ENCODE data around the gene CDC42EP3. TPM values are rescaled to one million over a fixed set of nuclear protein-coding genes. Genes with fewer than 3 reads are reported as not detected.

CDC42EP3 gene
- total RNA-seq, 4 donors from 2014 or later: 12.1 to 54.9 (median 29.9) TPM

GRCh38 chr2:37637190-37637860 lies 34.1 kb downstream of the CDC42EP3 start:
- ATAC-seq (ENCODE audit: low FRiP score): no peak
- TF ChIP-seq, protein P1, sequence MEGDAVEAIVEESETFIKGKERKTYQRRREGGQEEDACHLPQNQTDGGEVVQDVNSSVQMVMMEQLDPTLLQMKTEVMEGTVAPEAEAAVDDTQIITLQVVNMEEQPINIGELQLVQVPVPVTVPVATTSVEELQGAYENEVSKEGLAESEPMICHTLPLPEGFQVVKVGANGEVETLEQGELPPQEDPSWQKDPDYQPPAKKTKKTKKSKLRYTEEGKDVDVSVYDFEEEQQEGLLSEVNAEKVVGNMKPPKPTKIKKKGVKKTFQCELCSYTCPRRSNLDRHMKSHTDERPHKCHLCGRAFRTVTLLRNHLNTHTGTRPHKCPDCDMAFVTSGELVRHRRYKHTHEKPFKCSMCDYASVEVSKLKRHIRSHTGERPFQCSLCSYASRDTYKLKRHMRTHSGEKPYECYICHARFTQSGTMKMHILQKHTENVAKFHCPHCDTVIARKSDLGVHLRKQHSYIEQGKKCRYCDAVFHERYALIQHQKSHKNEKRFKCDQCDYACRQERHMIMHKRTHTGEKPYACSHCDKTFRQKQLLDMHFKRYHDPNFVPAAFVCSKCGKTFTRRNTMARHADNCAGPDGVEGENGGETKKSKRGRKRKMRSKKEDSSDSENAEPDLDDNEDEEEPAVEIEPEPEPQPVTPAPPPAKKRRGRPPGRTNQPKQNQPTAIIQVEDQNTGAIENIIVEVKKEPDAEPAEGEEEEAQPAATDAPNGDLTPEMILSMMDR (IDR thresholded peaks at IDR 0.05): no peak
- DNase-seq (ENCODE audit: low spot score): no peak

- TF ChIP-seq, protein P1 (IDR thresholded peaks at IDR 0.05): no peak
- ATAC-seq (ENCODE audit: low FRiP score) (no peak), DNase-seq (ENCODE audit: low spot score) (no peak)
These were observed 34.9 kb downstream of the CDC42EP3 start for GRCh38 chr2:37636381-37637066.

DNA sequence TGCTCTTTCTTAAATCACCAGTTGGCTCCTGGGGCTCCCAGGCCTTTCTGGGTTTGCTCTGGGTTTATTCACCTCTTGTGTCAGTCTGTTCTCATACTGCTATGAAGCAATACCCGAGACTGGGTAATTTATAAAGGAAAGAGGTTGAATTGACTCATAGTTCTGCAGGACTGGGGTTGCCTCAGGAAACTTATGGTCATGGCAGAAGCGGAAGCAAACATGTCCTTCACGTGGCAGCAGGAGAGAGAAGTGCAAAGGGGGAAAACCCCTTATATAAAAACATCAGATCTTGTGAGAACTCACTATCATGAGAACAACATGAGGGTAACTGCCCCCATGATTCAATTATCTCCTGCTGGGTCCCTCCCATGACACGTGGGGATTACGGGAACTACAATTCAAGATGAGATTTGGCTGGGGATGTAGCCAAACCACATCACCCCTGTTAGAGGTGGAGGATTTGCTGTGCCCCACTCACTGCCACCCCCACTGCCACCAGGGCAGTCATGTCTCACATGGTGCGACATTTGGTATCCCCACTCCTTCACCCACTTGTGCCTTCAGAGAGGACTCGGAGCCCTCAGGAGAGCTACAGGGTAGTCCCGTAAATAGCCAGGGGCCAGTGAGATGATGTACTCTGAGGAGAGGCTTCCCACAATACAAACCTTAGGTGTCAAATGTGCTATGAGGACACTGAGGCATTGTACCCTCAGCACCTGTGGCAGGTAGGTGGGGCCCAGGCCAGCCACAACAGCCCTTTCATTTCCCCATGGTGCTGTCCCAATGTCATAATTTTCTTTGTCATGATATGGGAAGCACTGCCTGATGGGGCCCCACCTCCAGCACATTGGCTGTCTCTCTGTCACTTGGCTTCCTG lies 35.7 kb downstream of the CDC42EP3 start:
- peak; percentile 41 for ATAC-seq (ENCODE audit: low FRiP score)
- TF ChIP-seq, protein P1 (IDR thresholded peaks at IDR 0.05): no peak

GRCh38 chr2:37634914-37635503 lies 36.4 kb downstream of the CDC42EP3 start:
- ATAC-seq (ENCODE audit: low FRiP score): no peak
- no peak for DNase-seq (ENCODE audit: low spot score)
- TF ChIP-seq, protein P1 (IDR thresholded peaks at IDR 0.05): no peak

More for the DNA sequence above, 35.7 kb downstream of the CDC42EP3 start:
- no peak for DNase-seq (ENCODE audit: low spot score)

- TF ChIP-seq, protein P1 (IDR thresholded peaks at IDR 0.05): no peak
- ATAC-seq (ENCODE audit: low FRiP score): no peak
- DNase-seq (ENCODE audit: low spot score): no peak
These were observed 37.6 kb downstream of the CDC42EP3 start for GRCh38 chr2:37633845-37634244.

- ATAC-seq (ENCODE audit: low FRiP score) (no peak), DNase-seq (ENCODE audit: low spot score) (no peak)
- TF ChIP-seq, protein P1 (IDR thresholded peaks at IDR 0.05): no peak
These were observed 38.2 kb downstream of the CDC42EP3 start for GRCh38 chr2:37633234-37633633.

Measured in omental fat pad (tissue), 4 donors.